GM12891 (cell line): ENCODE measurements around the gene VPS37C.

Experiments used
- PAX5 ChIP-seq: IDR thresholded peaks from 2 replicates; pipeline ENCODE4 v1.6.1; 2011; ENCODE audit warnings: low read length, moderate library complexity, mild to moderate bottlenecking; ENCODE audit not compliant: insufficient read depth, severe bottlenecking
- POLR2A ChIP-seq: IDR thresholded peaks from 2 replicates; pipeline ENCODE4 v1.6.1; 2011; ENCODE audit warnings: low read depth, low read length, control low read depth
- POLR2AphosphoS5 ChIP-seq: IDR thresholded peaks from 2 replicates; pipeline ENCODE4 v1.6.1; 2011; ENCODE audit warnings: low read depth, low read length, control low read depth
- POU2F2 ChIP-seq: IDR thresholded peaks from 2 replicates; pipeline ENCODE4 v1.6.1; 2011; ENCODE audit warnings: low read depth, mild to moderate bottlenecking, control low read depth, low read length, moderate library complexity
- SPI1 ChIP-seq: IDR thresholded peaks from 2 replicates; pipeline ENCODE4 v1.6.1; 2011; ENCODE audit warnings: low read depth, low read length, control low read depth
- TAF1 ChIP-seq: IDR thresholded peaks from 2 replicates; pipeline ENCODE4 v1.6.1; 2011; ENCODE audit warnings: low read depth, low read length, control low read depth

DNA sequence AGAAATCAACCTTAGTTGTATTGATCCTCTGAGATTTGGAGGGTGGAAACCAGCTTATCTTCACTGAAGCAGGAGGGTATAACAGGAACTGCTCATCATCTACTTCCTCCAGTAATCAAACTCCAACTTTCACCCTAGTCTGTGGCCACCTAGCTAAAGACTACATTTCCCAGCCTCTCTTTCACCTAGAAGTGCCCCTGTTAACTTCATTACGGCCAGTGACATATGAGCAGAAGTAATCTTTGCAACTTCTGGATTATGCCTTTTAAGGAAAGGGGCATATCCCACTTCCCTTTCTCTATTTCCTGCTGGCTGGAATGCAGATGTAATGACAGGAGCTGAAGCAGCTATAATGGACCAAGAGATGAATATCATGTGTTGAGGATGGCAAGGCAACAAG is 7.6 kb upstream of the VPS37C start:
- TF ChIP-seq TAF1 (no peak), POLR2A (no peak), POLR2AphosphoS5 (no peak), PAX5 (no peak), SPI1 (no peak), POU2F2 (no peak)
